ENCODE results near the gene CLDN24.
A peak's percentile ranks its signal among the peaks of the same experiment; 100 is the strongest.

The CLDN24 gene

GRCh38 chr4:183320211-183321059 lies 1.8 kb downstream of the CLDN24 start, which contains the start of gene CLDN22:
TSS of gene CLDN22 (minus strand) at chr4:183320276. CDS start at chr4:183320218, 58 bp downstream.
- DNase-seq: no peak

GRCh38 chr4:183318656-183319055 lies 3.6 kb downstream of the CLDN24 start:
- no peak for DNase-seq

GRCh38 chr4:183314806-183315205 lies 7.4 kb downstream of the CLDN24 start:
- DNase-seq: no peak

GRCh38 chr4:183314336-183314735 lies 7.9 kb downstream of the CLDN24 start:
- DNase-seq: no peak

- DNase-seq: no peak
Measured at GRCh38 chr4:183312841-183313240, 9.4 kb downstream of the CLDN24 start.

GRCh38 chr4:183306811-183307210 lies 15.4 kb downstream of the CLDN24 start:
- no peak for DNase-seq

- DNase-seq: no peak
Measured at GRCh38 chr4:183304538-183304937, 17.7 kb downstream of the CLDN24 start.

GRCh38 chr4:183304067-183304466 lies 18.2 kb downstream of the CLDN24 start:
- DNase-seq: no peak

GRCh38 chr4:183303301-183303700 lies 18.9 kb downstream of the CLDN24 start:
- DNase-seq: no peak

- DNase-seq: no peak
Measured at GRCh38 chr4:183300655-183301054, 21.6 kb downstream of the CLDN24 start.

- DNase-seq: no peak
Measured at GRCh38 chr4:183300070-183300469, 22.2 kb downstream of the CLDN24 start.

GRCh38 chr4:183299464-183299863 lies 22.8 kb downstream of the CLDN24 start:
- no peak for DNase-seq

GRCh38 chr4:183297675-183298074 lies 24.6 kb downstream of the CLDN24 start:
- no peak for DNase-seq

GRCh38 chr4:183295711-183296110 lies 26.5 kb downstream of the CLDN24 start:
- no peak for DNase-seq

GRCh38 chr4:183291070-183291469 lies 31.2 kb downstream of the CLDN24 start:
- DNase-seq: no peak

GRCh38 chr4:183289688-183290087 lies 32.5 kb downstream of the CLDN24 start:
- peak; percentile 8 for DNase-seq

- DNase-seq: no peak
Measured at GRCh38 chr4:183288955-183289354, 33.3 kb downstream of the CLDN24 start.

- no peak for DNase-seq
Measured at GRCh38 chr4:183287677-183288076, 34.5 kb downstream of the CLDN24 start.

GRCh38 chr4:183287309-183287659 lies 34.9 kb downstream of the CLDN24 start:
- DNase-seq: no peak

- DNase-seq: no peak
Measured at GRCh38 chr4:183286590-183287308, 35.5 kb downstream of the CLDN24 start.

- no peak for DNase-seq
Measured at GRCh38 chr4:183285886-183286285, 36.3 kb downstream of the CLDN24 start.

- no peak for DNase-seq
Measured at GRCh38 chr4:183284965-183285364, 37.3 kb downstream of the CLDN24 start.

- DNase-seq: no peak
Measured at GRCh38 chr4:183284258-183284785, 37.9 kb downstream of the CLDN24 start.

GRCh38 chr4:183276106-183276505 lies 46.1 kb downstream of the CLDN24 start:
- DNase-seq: no peak

All from stimulated activated CD4-positive, alpha-beta T cell treated with anti-CD3 and anti-CD28 coated beads, Interleukin-15, amount 100 ng/mL, for 24 hours (primary cell).